B cell (primary cell): Measurements from ENCODE around the gene FGD4. TPM values are rescaled to one million over a fixed set of nuclear protein-coding genes. Genes with fewer than 3 reads are reported as not detected.

ENCODE experiments used
- ATAC-seq: fragments of 200-7000 bp; cut with Tn5 transposase; one replicate; pipeline ENCODE4 v1.10.0; 2021; ENCODE audit warnings: low read depth, mild to moderate bottlenecking, moderate number of reproducible peaks, moderate library complexity
- CTCF ChIA-PET: fragments of 350-600 bp; sonication (Branson Sonifier 250); formaldehyde crosslinking; loops from one replicate; lab custom pipeline; 2021; ENCODE audit warnings: antibody characterized with exemption, inconsistent platforms; lab: Charles Lee
- POLR2A ChIA-PET: fragments of 350-600 bp; sonication (Branson Sonifier 250); formaldehyde crosslinking; loops from one replicate; lab custom pipeline; 2021; ENCODE audit warnings: antibody characterized with exemption; lab: Charles Lee
- DNase-seq: peaks from one replicate; pipeline ENCODE4 v3.0.0; 2013
- H2AFZ ChIP-seq: 2 replicates; pipeline ENCODE4 v1.6.1; 2012; ENCODE audit warnings: mild to moderate bottlenecking, low read depth, low read length; ENCODE audit not compliant: insufficient read depth, poor library complexity, severe bottlenecking
- H3K27ac ChIP-seq, 2 donors: 1 replicate in 1 of 2; 2 replicates in 1 of 2; pipeline ENCODE4 v1.5.1; 2012 to 2013; ENCODE audit warnings: low read length in 2 of 2, mild to moderate bottlenecking in 2 of 2, moderate library complexity in 1 of 2
- H3K27me3 ChIP-seq, 4 experiments: fragments of 200-600 bp in 1 of 4; sonication (generic) in 1 of 4; replicated peaks in 1 of 4; 1 replicate in 2 of 4; 2 replicates in 2 of 4; pipeline versions ENCODE4 v1.6.1 to v1.7.0; 2013 to 2016; ENCODE audit warnings: low read length in 3 of 4, mild to moderate bottlenecking in 2 of 4, mixed read lengths in 1 of 4, moderate library complexity in 1 of 4; ENCODE audit not compliant: insufficient read depth in 4 of 4, control insufficient read depth in 3 of 4; ENCODE audit errors: control extremely low read depth in 1 of 4
- H3K36me3 ChIP-seq, 2 experiments: replicated peaks in 1 of 2; 1 replicate in 1 of 2; 2 replicates in 1 of 2; pipeline versions ENCODE4 v1.6.1 to v1.7.1; 2013; ENCODE audit warnings: low read length in 1 of 2; ENCODE audit not compliant: insufficient read depth in 2 of 2, control insufficient read depth in 1 of 2; ENCODE audit errors: control extremely low read depth in 1 of 2, extremely low read depth in 1 of 2
- H3K4me1 ChIP-seq, 2 donors: fragments of 200-600 bp in 1 of 2; sonication (generic) in 1 of 2; 1 replicate in 1 of 2; 2 replicates in 1 of 2; pipeline versions ENCODE4 v1.5.1 to v1.6.1; 2013 to 2017; ENCODE audit warnings: low read length in 2 of 2; ENCODE audit not compliant: control insufficient read depth in 2 of 2, insufficient read depth in 2 of 2
- H3K4me2 ChIP-seq: replicated peaks from 2 replicates; pipeline ENCODE3; 2012; ENCODE audit warnings: mild to moderate bottlenecking, low read depth, low read length; ENCODE audit not compliant: poor library complexity, severe bottlenecking
- H3K4me3 ChIP-seq, 5 experiments: fragments of 200-600 bp in 1 of 5; sonication (generic) in 1 of 5; 1 replicate in 3 of 5; 2 replicates in 2 of 5; pipeline versions ENCODE4 v1.5.1 to v1.7.0; 2011 to 2016; ENCODE audit warnings: low read length in 4 of 5, mild to moderate bottlenecking in 4 of 5, low read depth in 2 of 5, control low read depth in 1 of 5, moderate library complexity in 1 of 5; ENCODE audit not compliant: insufficient read depth in 1 of 5; ENCODE audit errors: control extremely low read depth in 1 of 5, extremely low read depth in 1 of 5
- H3K79me2 ChIP-seq: fragments of 200-600 bp; sonication (generic); one replicate; pipeline ENCODE4 v1.6.0; 2016; ENCODE audit warnings: low read length; ENCODE audit not compliant: control insufficient read depth, insufficient read depth
- H3K9ac ChIP-seq: fragments of 200-600 bp; sonication (generic); 2 replicates; pipeline ENCODE4 v1.6.1; 2017; ENCODE audit warnings: mild to moderate bottlenecking, low read length, moderate library complexity
- H3K9me3 ChIP-seq, 3 donors: one replicate each; pipeline versions ENCODE4 v1.6.1 to v1.7.1; 2013; ENCODE audit warnings: low read length in 2 of 3; ENCODE audit not compliant: control insufficient read depth in 2 of 3, insufficient read depth in 1 of 3; ENCODE audit errors: control extremely low read depth in 1 of 3
- H4K20me1 ChIP-seq: 2 replicates; pipeline ENCODE4 v1.6.0; 2012; ENCODE audit warnings: mild to moderate bottlenecking, low read length; ENCODE audit not compliant: insufficient read depth, control insufficient read depth, poor library complexity, severe bottlenecking
- H3K27ac Mint-ChIP-seq: one replicate; pipeline ENCODE4 v1.8.0; 2021; ENCODE audit warnings: mixed read lengths
- H3K27me3 Mint-ChIP-seq: one replicate; pipeline ENCODE4 v1.8.0; 2021; ENCODE audit warnings: mixed read lengths
- H3K4me1 Mint-ChIP-seq: one replicate; pipeline ENCODE4 v1.8.0; 2021; ENCODE audit warnings: mixed read lengths
- H3K4me3 Mint-ChIP-seq: one replicate; pipeline ENCODE4 v1.8.0; 2021; ENCODE audit warnings: mixed read lengths
- H3K9me3 Mint-ChIP-seq: one replicate; pipeline ENCODE4 v1.8.0; 2022; ENCODE audit warnings: mixed read lengths; ENCODE audit not compliant: insufficient read depth
- CTCF ChIP-seq: fragments of 200-600 bp; IDR thresholded peaks from one replicate; pipeline ENCODE4 v1.8.0; 2022; ENCODE audit warnings: antibody characterized with exemption, mild to moderate bottlenecking
- EZH2 ChIP-seq: IDR thresholded peaks from 2 replicates; pipeline ENCODE4 v1.6.1; 2012; ENCODE audit warnings: borderline replicate concordance, low read depth, mild to moderate bottlenecking, moderate library complexity, low read length; ENCODE audit not compliant: insufficient read depth, poor library complexity, severe bottlenecking
- WGBS: methylation state at CpG from one replicate; pipeline ENCODE4 v1.1.5; 2013; ENCODE audit warnings: missing lambda C conversion rate; ENCODE audit not compliant: insufficient coverage; 5-methylcytosine and 5-hydroxymethylcytosine counted together
- intact Hi-C: fragments of 100-400 bp; cut with micrococcal nuclease; formaldehyde crosslinking; loops from one replicate; pipeline ENCODE4 v1.10.0; 2022
- polyA plus RNA-seq: library from polyadenylated mRNA; depleted of rRNA; stranded (reverse); fragments of >200 nt; gene quantifications from 2 replicates; pipeline ENCODE4 v1.2.3, GENCODE V29; 2012
- total RNA-seq, 2 donors: library from RNA; stranded (reverse); fragments of 120-200 nt in 1 of 2; gene quantifications; 1 replicate in 1 of 2; 2 replicates in 1 of 2; pipeline versions ENCODE4 v1.2.3 to v1.2.4, GENCODE V29; 2013 to 2022

The FGD4 gene
- total and polyA plus RNA-seq, 2 donors (not counting 1 experiment from before 2014, with no cell fraction given) = 2.1 to 2.8 TPM

DNA sequence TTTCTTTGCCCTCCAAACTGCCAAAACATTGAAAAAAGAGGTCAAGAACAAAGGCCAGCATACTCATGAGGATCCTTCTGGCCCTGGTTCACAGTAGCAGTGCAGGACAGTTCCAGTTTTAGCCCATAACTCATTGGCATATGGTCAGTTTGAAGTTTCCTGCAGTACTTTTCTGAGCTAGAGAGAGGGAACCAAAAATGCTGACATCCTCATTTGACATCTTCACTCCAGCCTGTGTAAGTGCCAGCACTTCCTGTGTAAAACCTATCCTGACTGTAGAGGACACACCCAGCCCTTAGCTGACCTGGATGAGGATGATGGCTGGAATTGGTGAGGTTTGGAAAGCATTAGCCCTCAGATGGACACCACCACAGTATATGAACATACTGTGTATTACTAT lies 84.1 kb downstream of the FGD4 start:
- H3K27ac ChIP-seq = peak overlapping the region in 1 of 2 donors; percentile 18

GRCh38 chr12:32483993-32484392 lies 84.6 kb downstream of the FGD4 start:
- Histone ChIP-seq H3K36me3 (no peaks in the 10 kb centered on the region), H3K79me2 (no peaks in the 10 kb centered on the region), H4K20me1 (no peaks in the 10 kb centered on the region), H3K9ac (no peak overlapping the region), H3K27me3 (no peaks in the 10 kb centered on the region), H3K4me1 (peaks cover 25 to 30% of the 10 kb centered on the region in 2 donors), H3K4me2 (no peak overlapping the region), H3K4me3 (no peak overlapping the region), H3K27ac (peak overlapping the region in 1 of 2 donors; percentile 18), H3K9me3 (no peaks in the 10 kb centered on the region), H2AFZ (no peak overlapping the region)
- WGBS = no CpG with 5 or more reads among the region's 1 CpG
- H3K4me1 Mint-ChIP-seq = peaks cover 30% of the 10 kb centered on the region
- CTCF ChIA-PET = no interaction called here
- H3K27me3 Mint-ChIP-seq = no peaks in the 10 kb centered on the region
- intact Hi-C loops = loop anchor here (10.0 kb wide), 1 partner anchor 51 kb away; no protein-coding TSS in a partner anchor
- no peak overlapping the region for H3K4me3 Mint-ChIP-seq
- DNase-seq (no peak), ATAC-seq (no peak)
- no peaks in the 10 kb centered on the region for H3K9me3 Mint-ChIP-seq
- POLR2A ChIA-PET = no interaction called here
- no peak overlapping the region for H3K27ac Mint-ChIP-seq
- TF ChIP-seq EZH2 (no peak), CTCF (no peak)

More for the DNA sequence above, 84.1 kb downstream of the FGD4 start:
- Mint-ChIP-seq H3K9me3 (no peaks in the 10 kb centered on the region), H3K27ac (peak overlapping the region; percentile 57), H3K4me1 (peaks cover 35% of the 10 kb centered on the region), H3K27me3 (no peaks in the 10 kb centered on the region), H3K4me3 (peak overlapping the region; percentile 49)
- POLR2A ChIA-PET = no interaction called here
- H4K20me1 ChIP-seq = no peaks in the 10 kb centered on the region
- CTCF ChIA-PET = interaction anchor here (0.5 kb wide), 1 partner anchor 1135 kb away, joined by 3 read pairs; no protein-coding TSS in a partner anchor
- ATAC-seq (peak; percentile 28), DNase-seq (no peak)
- intact Hi-C loops = loop anchor here (10.0 kb wide), 1 partner anchor 51 kb away; no protein-coding TSS in a partner anchor
- no peaks in the 10 kb centered on the region for H3K9me3 ChIP-seq
- no peak overlapping the region for H3K4me3 ChIP-seq
- H3K36me3 ChIP-seq = no peaks in the 10 kb centered on the region
- no peak overlapping the region for H3K4me2 ChIP-seq
- peaks cover 30 to 35% of the 10 kb centered on the region in 2 donors for H3K4me1 ChIP-seq
- no peaks in the 10 kb centered on the region for H3K79me2 ChIP-seq
- TF ChIP-seq EZH2 (no peak), CTCF (no peak)
- no peaks in the 10 kb centered on the region for H3K27me3 ChIP-seq
- H3K9ac ChIP-seq = no peak overlapping the region
- H2AFZ ChIP-seq = no peak overlapping the region
